ENCODE data around the gene EEPD1. TPM values are rescaled to one million over a fixed set of nuclear protein-coding genes. Genes with fewer than 3 reads are reported as not detected.

EEPD1 gene
- total RNA-seq, 1 donor from 2014 or later = 7.1 TPM

- H3K27ac ChIP-seq (replicated peaks) = no peak overlapping the region
- no peak for DNase-seq
- H3K36me3 ChIP-seq = no peaks in the 10 kb centered on the region
- TF ChIP-seq CTCF (IDR thresholded peaks at IDR 0.05; ENCODE audit: borderline replicate concordance) = no peak
- H3K4me3 ChIP-seq = no peak overlapping the region
- H3K9me3 ChIP-seq (replicated peaks) = no peaks in the 10 kb centered on the region
- intact Hi-C loops (cut with micrococcal nuclease) = no loop called here
- H3K4me1 ChIP-seq = peaks cover 18% of the 10 kb centered on the region
- H3K27me3 ChIP-seq (ENCODE audit: low read depth) = no peaks in the 10 kb centered on the region
These were observed 18.4 kb downstream of the EEPD1 start for GRCh38 chr7:36171503-36171902.

GRCh38 chr7:36175886-36176285, 22.8 kb downstream of the EEPD1 start:
- Histone ChIP-seq H3K4me3 (no peak overlapping the region), H3K4me1 (peaks cover 20% of the 10 kb centered on the region), H3K27me3 (ENCODE audit: low read depth) (no peaks in the 10 kb centered on the region), H3K9me3 (replicated peaks) (no peaks in the 10 kb centered on the region), H3K36me3 (no peaks in the 10 kb centered on the region), H3K27ac (replicated peaks) (peak overlapping the region; percentile 52)
- DNase-seq = peak; percentile 44
- no peak for TF ChIP-seq CTCF (IDR thresholded peaks at IDR 0.05; ENCODE audit: borderline replicate concordance)
- intact Hi-C loops (cut with micrococcal nuclease) = no loop called here

DNA sequence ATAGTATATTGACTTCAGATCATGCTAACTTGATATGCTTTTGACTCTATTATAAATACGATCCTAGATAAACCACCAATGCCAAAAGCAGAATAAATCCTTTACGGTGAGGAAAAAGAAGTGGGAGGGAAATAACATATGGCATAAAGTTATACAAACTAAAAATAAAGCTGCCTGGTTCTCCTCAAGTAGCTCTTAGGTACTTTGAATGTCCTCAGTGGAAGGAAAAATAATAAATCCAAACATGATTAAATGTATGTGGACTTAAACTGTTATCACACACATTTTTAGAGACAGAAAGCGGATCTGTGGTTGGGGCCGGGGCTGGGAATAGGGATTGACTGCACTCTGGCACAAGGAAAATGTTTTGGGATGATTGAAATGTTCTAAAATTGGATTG, 23.6 kb downstream of the EEPD1 start:
- intact Hi-C loops (cut with micrococcal nuclease) = no loop called here
- Histone ChIP-seq H3K27ac (replicated peaks) (peak overlapping the region; percentile 52), H3K4me1 (peaks cover 27% of the 10 kb centered on the region), H3K9me3 (replicated peaks) (no peaks in the 10 kb centered on the region), H3K36me3 (no peaks in the 10 kb centered on the region), H3K4me3 (no peak overlapping the region), H3K27me3 (ENCODE audit: low read depth) (no peaks in the 10 kb centered on the region)
- DNase-seq = no peak
- TF ChIP-seq CTCF (IDR thresholded peaks at IDR 0.05; ENCODE audit: borderline replicate concordance) = no peak

GRCh38 chr7:36180121-36180520, 27.1 kb downstream of the EEPD1 start:
- H3K9me3 ChIP-seq (replicated peaks) = no peaks in the 10 kb centered on the region
- H3K36me3 ChIP-seq = no peaks in the 10 kb centered on the region
- no peak overlapping the region for H3K4me3 ChIP-seq
- no peak overlapping the region for H3K27ac ChIP-seq (replicated peaks)
- TF ChIP-seq CTCF (IDR thresholded peaks at IDR 0.05; ENCODE audit: borderline replicate concordance) = no peak
- peaks cover 53% of the 10 kb centered on the region for H3K4me1 ChIP-seq
- H3K27me3 ChIP-seq (ENCODE audit: low read depth) = no peaks in the 10 kb centered on the region
- intact Hi-C loops (cut with micrococcal nuclease) = no loop called here
- DNase-seq = no peak

DNA sequence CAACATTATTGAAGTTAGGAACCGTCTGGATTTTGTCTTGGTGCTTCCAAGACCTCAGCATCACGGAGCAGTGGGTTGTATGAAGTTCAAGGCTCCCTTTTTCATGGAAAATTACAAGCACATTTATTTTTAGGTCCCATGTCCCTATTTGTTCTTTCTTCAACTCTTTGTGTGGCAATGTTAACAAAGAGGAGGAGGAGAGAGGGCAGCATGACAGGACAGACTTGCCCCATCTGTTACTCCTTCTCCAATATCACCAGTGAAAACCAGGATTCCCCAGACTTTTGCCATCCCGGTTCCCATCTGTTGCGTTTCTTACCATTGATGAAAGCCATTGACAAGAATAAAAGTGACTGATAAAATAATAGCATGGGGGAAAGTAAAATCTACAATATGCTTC, 28.6 kb downstream of the EEPD1 start:
- H3K4me3 ChIP-seq = no peak overlapping the region
- intact Hi-C loops (cut with micrococcal nuclease) = no loop called here
- no peaks in the 10 kb centered on the region for H3K36me3 ChIP-seq
- H3K9me3 ChIP-seq (replicated peaks) = no peaks in the 10 kb centered on the region
- no peaks in the 10 kb centered on the region for H3K27me3 ChIP-seq (ENCODE audit: low read depth)
- H3K27ac ChIP-seq (replicated peaks) = no peak overlapping the region
- TF ChIP-seq CTCF (IDR thresholded peaks at IDR 0.05; ENCODE audit: borderline replicate concordance) = no peak
- no peak for DNase-seq
- H3K4me1 ChIP-seq = peaks cover 40% of the 10 kb centered on the region
